ENCODE results near the gene CRYL1.

- TF ChIP-seq ZNF512 (tag; IDR thresholded peaks at IDR 0.05) (no peak), BDP1 (IDR thresholded peaks at IDR 0.05; ENCODE audit: insufficient read depth, insufficient read length) (no peak), ETV6 (IDR thresholded peaks at IDR 0.05; ENCODE audit: borderline replicate concordance in 1 of 2, low read depth in 2 of 2, low read length in 1 of 2) (no peak), ETV6 (CRISPR knock-in tag; IDR thresholded peaks at IDR 0.05; ENCODE audit: borderline replicate concordance) (no peak), ZNF449 (CRISPR knock-in tag; IDR thresholded peaks at IDR 0.05) (no peak), ETV5 (CRISPR knock-in tag; IDR thresholded peaks at IDR 0.05; ENCODE audit: low read depth) (no peak), CTCF (IDR thresholded peaks at IDR 0.05 in 2 of 3, conservative IDR thresholded peaks at IDR 0.05 in 1 of 3; ENCODE audit: insufficient read depth in 2 of 3, low read depth in 1 of 3, low read length in 3 of 3) (no peak), JUN (IDR thresholded peaks at IDR 0.05; ENCODE audit: borderline replicate concordance, low read depth, low read length) (no peak), JUN (CRISPR knock-in tag; IDR thresholded peaks at IDR 0.05; ENCODE audit: borderline replicate concordance) (no peak), ZBTB2 (IDR thresholded peaks at IDR 0.05) (no peak), ZNF274 (IDR thresholded peaks at IDR 0.05; ENCODE audit: borderline replicate concordance, low read depth, low read length) (no peak), NRF1 (conservative IDR thresholded peaks at IDR 0.05 in 1 of 2, IDR thresholded peaks at IDR 0.05 in 1 of 2) (no peak), BHLHE40 (IDR thresholded peaks at IDR 0.05; ENCODE audit: low read length) (no peak), NFIC (IDR thresholded peaks at IDR 0.05) (no peak), ZBTB49 (CRISPR knock-in tag; IDR thresholded peaks at IDR 0.05; ENCODE audit: borderline replicate concordance) (no peak)
Observed at GRCh38 chr13:20570517-20570916, 44.9 kb upstream of the CRYL1 start.

Data from K562 (cell line).